Loucy (cell line): ENCODE results near the gene SNX14.

ENCODE experiments used
- H2AFZ ChIP-seq: fragments of 200-600 bp; sonication (generic); 2 replicates; pipeline ENCODE4 v1.6.0; 2016; ENCODE audit warnings: antibody characterized with exemption, mild to moderate bottlenecking, low read length, moderate library complexity
- H3F3A ChIP-seq: fragments of 200-600 bp; 2 replicates; pipeline ENCODE4 v1.6.0; 2016; ENCODE audit warnings: antibody characterized with exemption, low read depth, mild to moderate bottlenecking
- H3K27me3 ChIP-seq: fragments of 200-600 bp; sonication (generic); 2 replicates; pipeline ENCODE4 v1.6.1; 2014; ENCODE audit warnings: low read length, mild to moderate bottlenecking; ENCODE audit not compliant: insufficient read depth, poor library complexity, severe bottlenecking
- H3K36me3 ChIP-seq: fragments of 200-600 bp; sonication (generic); 2 replicates; pipeline ENCODE4 v1.6.1; 2016; ENCODE audit warnings: low read length; ENCODE audit not compliant: insufficient read depth
- H3K4me1 ChIP-seq: fragments of 200-600 bp; sonication (generic); 2 replicates; pipeline ENCODE4 v1.5.1; 2014; ENCODE audit warnings: low read length, mild to moderate bottlenecking; ENCODE audit not compliant: insufficient read depth, poor library complexity, severe bottlenecking
- H3K4me2 ChIP-seq: fragments of 200-600 bp; sonication (generic); 2 replicates; pipeline ENCODE4 v1.6.0; 2014; ENCODE audit warnings: antibody characterized with exemption, low read length, low read depth, mild to moderate bottlenecking; ENCODE audit not compliant: poor library complexity, severe bottlenecking
- H3K4me3 ChIP-seq: fragments of 200-600 bp; sonication (generic); 2 replicates; pipeline ENCODE4 v1.5.1; 2014; ENCODE audit warnings: low read length, mild to moderate bottlenecking, mixed read lengths; ENCODE audit not compliant: poor library complexity, severe bottlenecking
- H3K79me2 ChIP-seq: fragments of 200-600 bp; sonication (generic); 2 replicates; pipeline ENCODE4 v1.6.1; 2014; ENCODE audit warnings: low read length; ENCODE audit not compliant: insufficient read depth
- H3K9ac ChIP-seq: fragments of 200-600 bp; sonication (generic); 2 replicates; pipeline ENCODE4 v1.6.0; 2014; ENCODE audit warnings: mild to moderate bottlenecking, low read depth, low read length, moderate library complexity; ENCODE audit not compliant: poor library complexity, severe bottlenecking
- H3K9me2 ChIP-seq: fragments of 200-600 bp; sonication (generic); replicated peaks from 2 replicates; pipeline ENCODE4 v1.6.1; 2016; ENCODE audit warnings: low read depth, low read length, mixed read lengths
- H3K9me3 ChIP-seq: fragments of 200-600 bp; sonication (generic); 2 replicates; pipeline ENCODE4 v1.6.1; 2014; ENCODE audit warnings: mild to moderate bottlenecking, antibody characterized with exemption, low read length, low read depth; ENCODE audit not compliant: insufficient read depth
- H4K20me1 ChIP-seq: fragments of 200-600 bp; sonication (generic); 2 replicates; pipeline ENCODE4 v1.6.0; 2014; ENCODE audit warnings: antibody characterized with exemption, low read length, mild to moderate bottlenecking; ENCODE audit not compliant: insufficient read depth, poor library complexity, severe bottlenecking
- EZH2phosphoT487 ChIP-seq: fragments of 200-600 bp; IDR thresholded peaks from 2 replicates; pipeline ENCODE4 v1.6.1; 2018; ENCODE audit warnings: antibody characterized with exemption, mild to moderate bottlenecking, moderate library complexity, borderline replicate concordance
- TF ChIP-seq, protein P1 (sequence below): fragments of 200-600 bp; sonication (generic); conservative IDR thresholded peaks from 2 replicates; pipeline ENCODE4 v1.5.1; 2014; ENCODE audit warnings: mild to moderate bottlenecking, antibody characterized with exemption, low read length

The SNX14 gene

GRCh38 chr6:85614780-85615179, 21.1 kb upstream of the SNX14 start:
- peaks cover 45% of the 10 kb centered on the region for H3K79me2 ChIP-seq
- no peaks in the 10 kb centered on the region for H3K9me2 ChIP-seq
- H3K4me2 ChIP-seq: no peak overlapping the region
- H2AFZ ChIP-seq: no peak overlapping the region
- H3K9me3 ChIP-seq: no peaks in the 10 kb centered on the region
- no peaks in the 10 kb centered on the region for H3K27me3 ChIP-seq
- H3K4me3 ChIP-seq: no peak overlapping the region
- H4K20me1 ChIP-seq: peaks cover 55% of the 10 kb centered on the region
- TF ChIP-seq, protein P1, sequence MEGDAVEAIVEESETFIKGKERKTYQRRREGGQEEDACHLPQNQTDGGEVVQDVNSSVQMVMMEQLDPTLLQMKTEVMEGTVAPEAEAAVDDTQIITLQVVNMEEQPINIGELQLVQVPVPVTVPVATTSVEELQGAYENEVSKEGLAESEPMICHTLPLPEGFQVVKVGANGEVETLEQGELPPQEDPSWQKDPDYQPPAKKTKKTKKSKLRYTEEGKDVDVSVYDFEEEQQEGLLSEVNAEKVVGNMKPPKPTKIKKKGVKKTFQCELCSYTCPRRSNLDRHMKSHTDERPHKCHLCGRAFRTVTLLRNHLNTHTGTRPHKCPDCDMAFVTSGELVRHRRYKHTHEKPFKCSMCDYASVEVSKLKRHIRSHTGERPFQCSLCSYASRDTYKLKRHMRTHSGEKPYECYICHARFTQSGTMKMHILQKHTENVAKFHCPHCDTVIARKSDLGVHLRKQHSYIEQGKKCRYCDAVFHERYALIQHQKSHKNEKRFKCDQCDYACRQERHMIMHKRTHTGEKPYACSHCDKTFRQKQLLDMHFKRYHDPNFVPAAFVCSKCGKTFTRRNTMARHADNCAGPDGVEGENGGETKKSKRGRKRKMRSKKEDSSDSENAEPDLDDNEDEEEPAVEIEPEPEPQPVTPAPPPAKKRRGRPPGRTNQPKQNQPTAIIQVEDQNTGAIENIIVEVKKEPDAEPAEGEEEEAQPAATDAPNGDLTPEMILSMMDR: no peak
- no peak overlapping the region for H3K9ac ChIP-seq
- H3K36me3 ChIP-seq: peaks cover 99% of the 10 kb centered on the region
- H3F3A ChIP-seq: no peaks in the 10 kb centered on the region
- no peaks in the 10 kb centered on the region for H3K4me1 ChIP-seq

GRCh38 chr6:85612690-85613474, 19.2 kb upstream of the SNX14 start:
- Histone ChIP-seq H3K9me3 (no peaks in the 10 kb centered on the region), H4K20me1 (peaks cover 45% of the 10 kb centered on the region), H3F3A (no peaks in the 10 kb centered on the region), H3K27me3 (no peaks in the 10 kb centered on the region), H3K9me2 (no peaks in the 10 kb centered on the region), H3K4me3 (no peak overlapping the region), H2AFZ (no peak overlapping the region), H3K9ac (no peak overlapping the region), H3K79me2 (peaks cover 33% of the 10 kb centered on the region), H3K36me3 (peaks cover 97% of the 10 kb centered on the region), H3K4me1 (no peaks in the 10 kb centered on the region), H3K4me2 (no peak overlapping the region)
- TF ChIP-seq, protein P1: no peak
- TF ChIP-seq EZH2phosphoT487: no peak

- H3K9ac ChIP-seq: no peak overlapping the region
- H3K36me3 ChIP-seq: peaks cover 72% of the 10 kb centered on the region
- no peaks in the 10 kb centered on the region for H3K4me1 ChIP-seq
- H3K4me2 ChIP-seq: no peak overlapping the region
- TF ChIP-seq EZH2phosphoT487: no peak
- TF ChIP-seq, protein P1: no peak
- no peaks in the 10 kb centered on the region for H3F3A ChIP-seq
- no peaks in the 10 kb centered on the region for H3K27me3 ChIP-seq
- peaks cover 29% of the 10 kb centered on the region for H4K20me1 ChIP-seq
- H2AFZ ChIP-seq: no peak overlapping the region
- peaks cover 16% of the 10 kb centered on the region; the same call in 1 of the 2 replicates for H3K79me2 ChIP-seq
- H3K9me3 ChIP-seq: no peaks in the 10 kb centered on the region
- no peak overlapping the region for H3K4me3 ChIP-seq
- H3K9me2 ChIP-seq: no peaks in the 10 kb centered on the region
Observed at GRCh38 chr6:85610182-85610895, 16.7 kb upstream of the SNX14 start.
